ENCODE results near the gene ZRSR2.

ZRSR2 gene

GRCh38 chrX:15854080-15854655, 63.9 kb downstream of the ZRSR2 start:
- peak; percentile 26 for DNase-seq (ENCODE audit: low spot score)

GRCh38 chrX:15854712-15855567, 64.7 kb downstream of the ZRSR2 start, which contains the start of gene AP1S2:
AP1S2 (minus strand) TSS chrX:15854813; CDS start chrX:15852524, 2,289 bp downstream.
- DNase-seq (ENCODE audit: low spot score): peak; percentile 96

- DNase-seq (ENCODE audit: low spot score): no peak
These were observed 65.4 kb downstream of the ZRSR2 start for GRCh38 chrX:15855568-15856221.

- DNase-seq (ENCODE audit: low spot score): no peak
These were observed 65.9 kb downstream of the ZRSR2 start for GRCh38 chrX:15856222-15856587.

- no peak for DNase-seq (ENCODE audit: low spot score)
These were observed 66.4 kb downstream of the ZRSR2 start for GRCh38 chrX:15856636-15857035.

GRCh38 chrX:15858051-15858450, 67.8 kb downstream of the ZRSR2 start:
- no peak for DNase-seq (ENCODE audit: low spot score)

- no peak for DNase-seq (ENCODE audit: low spot score)
These were observed 70.6 kb downstream of the ZRSR2 start for GRCh38 chrX:15860921-15861320.

GRCh38 chrX:15864023-15864422, 73.7 kb downstream of the ZRSR2 start:
- no peak for DNase-seq (ENCODE audit: low spot score)

GRCh38 chrX:15864629-15865028, 74.3 kb downstream of the ZRSR2 start:
- no peak for DNase-seq (ENCODE audit: low spot score)

GRCh38 chrX:15866147-15866546, 75.9 kb downstream of the ZRSR2 start:
- no peak for DNase-seq (ENCODE audit: low spot score)

GRCh38 chrX:15869695-15870094, 79.4 kb downstream of the ZRSR2 start:
- DNase-seq (ENCODE audit: low spot score): no peak

- DNase-seq (ENCODE audit: low spot score): no peak
These were observed 80.0 kb downstream of the ZRSR2 start for GRCh38 chrX:15870310-15870709.
